Activated CD8-positive, alpha-beta memory T cell treated with anti-CD3 and anti-CD28 coated beads, Interleukin-2, amount 50 U/mL, for 1 hour (primary cell): Measurements from ENCODE around the gene APOBEC3B.
"Not testable (repeated sequence)": the region's sequence is repeated elsewhere in the genome, so short reads cannot be mapped to it uniquely, and the experiment has no call there.

Experiments
- DNase-seq: peaks from one replicate; pipeline ENCODE4 v3.0.0-alpha.2; 2020; ENCODE audit errors: extremely low read depth

Gene APOBEC3B

GRCh38 chr22:38981992-38982927 is at the start of gene APOBEC3B:
Gene APOBEC3B (plus strand): TSS chr22:38982347. CDS start chr22:38982454, 107 bp downstream.
- DNase-seq: no peak

DNA sequence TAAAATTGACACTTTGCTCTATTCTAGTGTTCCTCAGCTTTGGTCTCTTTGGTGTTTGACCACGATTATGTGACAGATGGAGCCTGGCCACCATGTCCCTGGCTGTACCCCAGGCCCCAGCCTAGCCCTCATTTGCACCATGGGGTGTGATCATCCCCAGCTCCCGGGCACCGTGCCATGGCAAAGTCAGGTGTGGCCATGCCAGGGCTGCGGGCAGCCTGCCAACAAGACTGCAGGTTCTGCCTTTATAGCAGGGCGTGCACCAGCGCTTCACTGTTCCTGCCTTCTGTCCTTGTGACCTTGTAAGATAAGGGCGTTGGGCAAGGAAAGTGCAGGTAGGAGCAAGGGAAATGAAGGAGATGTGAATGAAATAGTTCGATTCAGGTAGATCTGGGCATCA is 47.1 kb upstream of the APOBEC3B start:
- no peak for DNase-seq

DNA sequence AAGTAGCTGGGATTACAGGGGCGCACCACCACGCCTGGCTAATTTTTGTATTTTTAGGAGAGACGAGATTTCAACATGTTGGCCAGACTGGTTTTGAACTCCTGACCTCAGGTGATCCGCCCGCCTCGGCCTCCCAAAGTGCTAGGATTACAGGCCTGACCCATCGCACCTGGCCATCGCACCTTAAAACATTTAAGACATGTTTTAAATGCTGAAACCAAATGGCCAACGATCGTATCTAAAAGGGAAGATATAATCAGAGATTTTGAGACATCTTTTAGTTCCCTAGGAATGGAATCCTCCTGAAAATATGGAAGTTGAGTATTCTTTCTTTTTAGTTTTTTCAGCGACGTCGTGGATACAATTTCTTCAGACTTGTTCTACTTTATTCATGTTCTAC is 46.5 kb upstream of the APOBEC3B start:
- no peak for DNase-seq

GRCh38 chr22:38936562-38936961 is 45.6 kb upstream of the APOBEC3B start:
- DNase-seq: no peak

DNA sequence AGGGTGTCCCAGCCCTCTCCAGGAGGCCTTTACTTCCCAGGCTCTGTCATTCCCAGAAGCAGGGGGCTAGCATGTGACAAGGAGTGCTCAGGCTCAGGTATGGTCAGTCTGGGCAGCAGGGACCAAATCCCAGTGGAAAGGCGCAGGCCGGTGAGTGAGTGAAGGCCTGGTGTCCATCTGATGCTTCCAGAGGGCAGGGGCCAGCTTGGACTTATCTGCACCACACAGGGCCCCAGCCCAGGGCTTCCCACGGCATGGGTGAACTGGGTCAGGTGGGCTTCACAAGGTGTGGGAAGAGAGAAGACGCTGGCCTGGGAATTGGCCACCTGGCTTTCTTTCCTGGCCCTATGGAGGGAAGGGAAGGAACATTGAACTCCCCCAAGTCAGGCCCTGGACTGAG is 45.1 kb upstream of the APOBEC3B start:
- DNase-seq: no peak

DNA sequence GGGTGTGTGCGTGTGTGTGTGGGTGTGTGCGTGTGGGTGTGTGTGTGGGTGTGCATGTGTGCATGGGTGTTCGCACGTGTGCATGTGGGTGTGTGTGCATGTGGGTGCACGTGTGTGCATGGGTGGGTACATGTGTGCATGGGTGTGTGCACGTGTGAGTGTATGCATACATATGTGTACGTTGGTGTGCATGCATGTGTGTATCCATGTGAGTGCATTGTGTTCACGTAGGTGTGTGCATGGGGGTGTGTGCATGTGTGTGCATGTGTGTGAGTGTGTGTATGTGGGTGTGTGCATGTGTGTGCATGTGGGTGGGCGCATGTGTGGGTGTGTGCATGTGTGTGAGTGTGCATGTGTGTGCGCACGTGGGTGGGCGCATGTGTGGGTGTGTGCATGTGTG is 44.6 kb upstream of the APOBEC3B start:
- no peak for DNase-seq

- no peak for DNase-seq
These were observed 43.9 kb upstream of the APOBEC3B start for GRCh38 chr22:38938221-38938620.

DNA sequence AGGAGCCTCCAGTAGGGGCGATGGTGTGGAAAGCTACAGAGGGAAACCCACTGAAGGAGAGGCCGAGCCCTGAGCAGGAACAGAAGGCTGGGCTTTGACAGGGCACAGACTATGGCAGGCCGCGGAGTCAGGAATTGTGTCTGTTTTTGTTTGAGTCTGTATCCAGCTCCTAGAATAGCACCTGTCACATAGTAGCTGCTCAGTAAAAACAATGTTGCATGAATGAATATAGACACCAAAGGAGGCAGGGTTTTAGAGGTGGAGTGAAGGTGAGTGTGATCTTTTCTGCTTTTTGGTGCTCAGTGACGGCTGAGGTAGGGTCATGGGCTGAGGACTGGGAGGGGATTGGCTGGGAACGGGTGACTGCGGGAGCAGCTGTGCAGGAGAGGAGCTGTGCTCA is 43.2 kb upstream of the APOBEC3B start:
- no peak for DNase-seq

GRCh38 chr22:38940811-38941384 is 41.2 kb upstream of the APOBEC3B start:
- no peak for DNase-seq

- DNase-seq: no peak
These were observed 40.6 kb upstream of the APOBEC3B start for GRCh38 chr22:38941488-38941987.

GRCh38 chr22:38942702-38943101 is 39.4 kb upstream of the APOBEC3B start:
- DNase-seq: no peak

- DNase-seq: no peak
These were observed 38.9 kb upstream of the APOBEC3B start for GRCh38 chr22:38943201-38943600.

GRCh38 chr22:38943882-38944281 is 38.3 kb upstream of the APOBEC3B start:
- no peak for DNase-seq

DNA sequence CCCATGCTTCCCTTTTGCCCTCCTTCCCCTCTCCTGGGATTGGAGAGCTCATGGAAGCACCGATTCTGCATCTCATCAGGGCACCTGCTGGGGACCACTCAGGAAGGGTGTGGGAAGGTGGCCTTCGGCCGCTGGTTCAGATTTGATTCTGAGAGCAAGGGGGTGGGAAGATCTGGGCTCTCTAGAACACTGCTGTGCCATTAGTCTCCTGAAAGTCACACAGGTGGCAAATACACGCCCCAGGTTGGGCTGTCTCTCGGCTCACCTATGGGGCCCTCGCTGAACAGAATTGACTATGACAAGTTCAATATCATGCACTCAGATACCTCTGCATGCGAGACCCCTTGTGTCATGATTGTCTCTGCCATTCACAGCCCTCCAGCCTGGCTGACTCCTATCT is 37.5 kb upstream of the APOBEC3B start:
- DNase-seq: no peak

- not testable (repeated sequence) for DNase-seq
These were observed 36.3 kb upstream of the APOBEC3B start for GRCh38 chr22:38945706-38946338.

GRCh38 chr22:38946771-38947170 is 35.4 kb upstream of the APOBEC3B start:
- no peak for DNase-seq

DNA sequence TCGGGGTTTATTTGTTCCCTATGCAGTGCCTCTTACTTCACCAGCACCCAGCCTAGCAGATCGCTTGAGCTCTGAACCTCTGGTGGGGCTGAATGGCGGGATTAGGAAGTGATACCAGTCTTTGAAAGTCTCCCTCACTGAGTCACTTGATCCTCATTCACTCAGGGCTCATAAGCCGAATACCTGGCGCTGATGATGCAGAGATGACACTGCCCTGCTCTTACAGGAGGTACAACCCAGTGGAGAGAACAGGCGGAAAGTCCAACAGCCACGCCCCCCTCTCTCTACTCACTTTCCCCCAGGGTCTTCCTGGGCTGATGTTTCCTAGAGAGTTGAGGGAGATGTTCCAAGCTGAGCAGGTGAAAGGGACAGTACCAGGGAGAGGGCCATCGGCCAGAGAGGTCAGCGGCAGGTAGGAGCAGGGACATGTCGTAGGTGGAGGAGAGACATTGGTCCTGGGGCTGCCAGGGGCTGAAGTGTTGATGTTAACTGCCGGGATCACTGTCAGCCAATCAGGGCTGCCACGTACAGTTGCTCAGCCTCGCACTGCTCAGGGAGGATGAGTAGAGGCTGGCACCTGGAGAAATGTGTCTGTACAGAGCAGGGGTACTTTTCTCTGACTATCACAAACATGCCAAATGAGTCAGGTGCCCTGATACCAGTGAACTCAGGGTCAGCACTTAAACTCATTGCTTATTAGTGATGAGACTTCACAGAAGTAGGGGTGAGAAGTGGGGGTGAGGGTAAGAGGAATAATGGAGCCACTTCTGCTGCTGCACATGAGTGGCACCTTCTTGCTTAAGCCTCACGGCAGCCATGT is 34.6 kb upstream of the APOBEC3B start:
- no peak for DNase-seq

DNA sequence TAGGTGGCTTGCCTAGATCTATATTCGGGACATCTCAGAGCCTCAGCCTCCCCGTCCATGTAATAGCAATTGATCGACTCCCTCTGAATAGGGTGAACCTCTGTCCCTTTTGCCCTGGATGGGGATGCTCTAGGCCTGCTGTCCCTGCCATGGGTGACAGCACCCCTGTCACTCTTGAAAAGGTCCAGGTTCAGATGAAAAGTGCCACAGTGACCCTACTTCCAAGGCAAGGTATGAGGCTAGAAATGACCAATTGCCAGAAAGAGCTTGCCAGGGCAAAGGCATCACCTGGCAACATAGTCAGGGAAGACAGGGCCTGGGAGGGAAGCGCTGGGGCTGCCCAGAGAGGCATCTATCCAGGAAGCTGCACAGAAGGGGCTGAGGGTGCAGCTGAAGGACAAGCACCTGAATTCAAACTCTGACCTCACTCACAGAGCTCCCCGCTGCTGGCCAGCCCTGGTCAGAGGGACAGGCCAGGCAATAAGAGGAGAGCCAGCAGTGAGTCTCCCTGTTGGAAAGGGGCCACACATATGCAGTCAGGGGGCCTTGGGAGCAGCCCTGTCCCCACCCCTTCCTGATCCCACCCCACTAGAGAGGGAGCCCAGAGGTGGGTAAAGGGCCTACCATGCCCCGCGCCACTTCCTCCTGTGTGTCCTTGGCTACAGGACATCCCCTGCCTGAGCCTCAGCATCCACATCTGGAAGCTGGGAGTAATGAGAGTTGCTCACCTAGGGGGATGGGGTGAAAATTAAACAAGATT is 33.8 kb upstream of the APOBEC3B start:
- no peak for DNase-seq

GRCh38 chr22:38949889-38950405 is 32.2 kb upstream of the APOBEC3B start:
- no peak for DNase-seq

DNA sequence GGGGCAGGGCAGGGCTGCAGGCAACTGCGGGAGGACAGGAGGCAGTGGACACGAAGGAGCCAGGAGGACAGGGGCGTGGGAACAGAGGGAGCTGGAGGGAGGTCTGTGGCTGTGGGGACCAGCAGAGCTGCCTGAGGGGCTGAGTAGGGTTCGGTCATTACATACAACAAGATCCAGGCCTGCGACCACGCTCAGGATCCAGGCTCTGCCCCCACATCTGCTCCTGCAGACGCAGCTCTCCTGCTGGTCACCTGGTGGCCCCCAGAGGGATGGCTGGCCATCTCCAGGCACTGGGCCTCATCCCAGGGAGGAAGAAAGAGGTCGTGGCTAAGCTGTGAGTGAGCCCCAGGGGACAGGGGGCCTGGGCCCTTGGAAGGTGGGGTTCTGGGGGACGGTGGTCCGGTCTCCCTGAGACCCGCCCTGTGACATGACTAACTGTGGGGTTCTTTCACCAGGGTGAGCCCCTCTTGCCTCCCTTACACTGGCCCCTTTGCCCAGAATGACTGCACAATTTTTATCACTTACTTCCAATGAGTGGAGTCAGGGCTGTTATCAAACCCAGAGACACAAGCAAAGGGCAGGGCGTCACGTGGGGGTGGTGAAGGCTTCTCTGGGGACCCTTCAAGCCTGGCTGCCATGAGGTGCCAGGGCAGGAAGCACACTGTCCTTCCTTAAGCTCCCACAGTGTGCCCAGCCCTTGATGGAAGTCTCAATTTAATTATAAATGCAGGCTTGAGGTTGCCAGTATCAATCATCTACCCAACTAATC is 31.4 kb upstream of the APOBEC3B start:
- DNase-seq: no peak
